ENCODE data around the gene ME2.

Gene ME2

DNA sequence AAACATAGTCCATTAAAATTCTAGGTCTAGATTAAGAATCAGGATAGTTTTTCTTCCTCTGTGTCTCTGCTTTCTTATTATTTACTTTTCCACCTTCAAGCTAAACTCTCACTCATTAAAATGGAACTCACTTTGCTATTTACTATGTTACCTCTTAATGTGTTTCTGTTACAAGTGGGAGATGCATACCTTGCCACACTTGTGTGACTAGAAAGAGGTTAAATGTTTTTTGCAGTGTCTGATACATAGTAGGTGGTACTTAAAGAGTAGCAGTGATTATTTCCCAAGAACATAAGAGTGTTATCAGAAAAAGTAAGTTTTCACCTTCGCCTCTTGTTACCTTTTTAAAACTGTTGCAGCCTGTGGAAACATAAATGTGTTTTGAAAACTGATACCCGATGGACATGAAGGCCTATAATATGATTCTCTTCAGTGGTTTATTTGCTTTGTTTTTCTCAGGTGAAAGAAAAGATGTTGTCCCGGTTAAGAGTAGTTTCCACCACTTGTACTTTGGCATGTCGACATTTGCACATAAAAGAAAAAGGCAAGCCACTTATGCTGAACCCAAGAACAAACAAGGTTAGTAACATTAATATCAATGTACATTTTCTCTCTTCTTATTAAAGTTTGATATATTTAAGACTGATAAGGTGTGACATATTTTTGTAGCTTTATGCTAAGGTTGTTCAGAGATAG lies 16.6 kb downstream of the ME2 start:
- no peak overlapping the region for H3K4me3 ChIP-seq (ENCODE audit: low read depth in 1 of 2, low read length in 2 of 2)
- no peak overlapping the region for H3K27ac ChIP-seq (ENCODE audit: low read depth, low read length)
- H3K27me3 ChIP-seq (ENCODE audit: control insufficient read depth in 1 of 2, insufficient read depth in 2 of 2, low read length in 2 of 2): no peaks in the 10 kb centered on the region
- H3K36me3 ChIP-seq (ENCODE audit: insufficient read depth, low read length): peaks cover 14% of the 10 kb centered on the region
- no peaks in the 10 kb centered on the region for H3K4me1 ChIP-seq (ENCODE audit: insufficient read depth, low read length)
- no peak overlapping the region for H3K9ac ChIP-seq (ENCODE audit: low read length)
- no peaks in the 10 kb centered on the region for H3K9me3 ChIP-seq (ENCODE audit: low read length)

DNA sequence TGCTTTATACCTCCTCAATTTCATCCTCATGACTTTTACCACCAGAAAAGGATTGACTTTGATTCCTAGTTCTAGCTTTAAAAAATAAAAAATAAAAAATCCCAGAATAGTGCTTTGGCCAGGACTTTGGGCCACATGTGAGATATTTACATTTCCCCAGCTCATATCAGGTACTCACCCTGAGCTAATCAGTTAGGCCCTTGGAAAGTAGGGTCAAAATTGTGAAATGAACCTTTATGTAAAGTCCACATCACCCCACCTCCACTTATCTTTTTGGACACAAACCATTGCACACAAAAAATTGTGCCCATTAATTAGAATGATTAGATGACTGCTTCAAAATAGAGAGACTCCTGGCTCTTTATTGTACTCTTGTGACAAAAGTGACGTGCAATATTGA lies 17.2 kb downstream of the ME2 start:
- Histone ChIP-seq H3K9me3 (ENCODE audit: low read length) (no peaks in the 10 kb centered on the region), H3K27me3 (ENCODE audit: control insufficient read depth in 1 of 2, insufficient read depth in 2 of 2, low read length in 2 of 2) (no peaks in the 10 kb centered on the region), H3K27ac (ENCODE audit: low read depth, low read length) (no peak overlapping the region), H3K9ac (ENCODE audit: low read length) (no peak overlapping the region), H3K4me1 (ENCODE audit: insufficient read depth, low read length) (no peaks in the 10 kb centered on the region), H3K36me3 (ENCODE audit: insufficient read depth, low read length) (peaks cover 14% of the 10 kb centered on the region), H3K4me3 (ENCODE audit: low read depth in 1 of 2, low read length in 2 of 2) (no peak overlapping the region)

DNA sequence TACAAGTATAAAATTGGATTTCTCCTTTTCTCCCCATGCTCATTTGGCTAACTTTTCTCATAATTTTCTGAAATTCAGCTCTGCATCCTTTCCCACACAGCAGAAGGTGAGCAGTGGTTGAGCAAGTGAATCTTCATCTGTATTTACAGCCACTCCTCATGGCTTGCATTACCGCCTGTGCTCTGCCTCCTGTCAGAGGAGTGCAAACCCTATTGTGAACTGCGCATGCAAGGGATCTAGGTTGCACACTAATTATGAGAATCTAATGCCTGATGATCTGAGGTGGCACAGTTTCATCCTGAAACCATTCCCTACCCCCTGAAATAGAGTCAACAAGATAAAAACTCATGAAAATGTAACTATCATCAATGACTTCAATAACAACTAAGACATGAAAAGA lies 20.0 kb downstream of the ME2 start:
- Histone ChIP-seq H3K27me3 (ENCODE audit: control insufficient read depth in 1 of 2, insufficient read depth in 2 of 2, low read length in 2 of 2) (no peaks in the 10 kb centered on the region), H3K36me3 (ENCODE audit: insufficient read depth, low read length) (peaks cover 14% of the 10 kb centered on the region), H3K4me3 (ENCODE audit: low read depth in 1 of 2, low read length in 2 of 2) (no peak overlapping the region), H3K9ac (ENCODE audit: low read length) (no peak overlapping the region), H3K9me3 (ENCODE audit: low read length) (no peaks in the 10 kb centered on the region), H3K4me1 (ENCODE audit: insufficient read depth, low read length) (no peaks in the 10 kb centered on the region), H3K27ac (ENCODE audit: low read depth, low read length) (no peak overlapping the region)

DNA sequence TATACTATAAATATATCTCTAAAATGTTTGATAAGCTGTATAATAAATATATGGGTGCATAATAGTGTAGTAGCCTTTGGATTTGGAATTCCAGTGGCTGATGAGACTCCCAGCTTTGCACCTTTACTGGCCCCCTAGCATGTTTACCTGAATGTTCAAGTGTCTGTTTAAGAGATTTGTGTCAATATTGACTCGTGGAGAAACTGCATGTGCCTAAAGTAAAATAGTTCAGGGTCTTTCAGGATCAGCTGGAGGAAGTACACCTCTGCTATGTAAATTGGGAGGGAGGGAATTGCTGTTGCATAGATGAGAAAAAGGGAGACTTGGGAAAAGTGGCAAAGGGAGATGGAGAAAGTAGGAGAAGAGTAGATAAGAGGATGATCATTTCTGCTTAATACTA lies 23.9 kb downstream of the ME2 start:
- no peaks in the 10 kb centered on the region for H3K4me1 ChIP-seq (ENCODE audit: insufficient read depth, low read length)
- peaks cover 14% of the 10 kb centered on the region for H3K36me3 ChIP-seq (ENCODE audit: insufficient read depth, low read length)
- H3K9me3 ChIP-seq (ENCODE audit: low read length): no peaks in the 10 kb centered on the region
- H3K27me3 ChIP-seq (ENCODE audit: control insufficient read depth in 1 of 2, insufficient read depth in 2 of 2, low read length in 2 of 2): no peaks in the 10 kb centered on the region
- H3K9ac ChIP-seq (ENCODE audit: low read length): no peak overlapping the region
- no peak overlapping the region for H3K27ac ChIP-seq (ENCODE audit: low read depth, low read length)
- no peak overlapping the region for H3K4me3 ChIP-seq (ENCODE audit: low read depth in 1 of 2, low read length in 2 of 2)

DNA sequence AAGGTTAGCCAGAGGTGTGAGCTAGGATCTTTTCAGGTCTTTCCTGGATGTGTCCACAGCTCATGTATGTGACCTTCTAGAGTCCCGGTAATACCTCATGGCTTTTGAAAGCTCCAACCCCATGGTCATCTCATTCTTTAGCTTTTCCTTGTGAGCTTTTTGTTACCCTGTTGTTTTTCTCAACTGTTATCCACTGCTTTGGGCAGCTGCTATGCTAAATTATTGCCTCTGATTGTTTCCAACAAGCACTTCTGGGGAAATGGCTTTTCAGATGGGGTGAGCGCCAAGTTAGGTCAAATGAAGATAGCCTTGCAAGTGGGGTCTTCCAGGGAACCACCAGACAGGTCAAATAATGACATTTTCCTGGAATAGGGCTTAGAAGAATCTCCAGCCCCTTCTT lies 27.9 kb downstream of the ME2 start:
- peaks cover 6% of the 10 kb centered on the region for H3K36me3 ChIP-seq (ENCODE audit: insufficient read depth, low read length)
- H3K4me3 ChIP-seq (ENCODE audit: low read depth in 1 of 2, low read length in 2 of 2): no peak overlapping the region
- H3K9me3 ChIP-seq (ENCODE audit: low read length): no peaks in the 10 kb centered on the region

DNA sequence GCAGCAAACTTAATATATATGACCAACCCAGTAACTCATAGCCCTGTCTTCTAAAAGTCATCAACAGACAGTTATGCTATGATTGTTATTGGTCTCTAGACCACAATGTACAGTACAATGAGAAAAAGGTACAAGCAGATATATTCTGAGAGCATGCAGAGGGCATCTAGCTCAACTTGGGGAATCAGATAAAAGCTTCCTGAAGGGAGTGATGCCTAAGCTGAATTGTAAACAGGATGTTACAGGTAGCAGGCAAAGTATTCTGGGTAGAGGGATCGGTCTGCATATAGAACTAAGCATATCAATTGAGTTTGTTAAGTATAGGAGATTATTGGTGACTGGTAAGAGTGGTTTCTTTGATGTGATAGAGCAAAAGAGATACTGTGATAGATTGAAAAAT lies 30.3 kb downstream of the ME2 start:
- Histone ChIP-seq H3K27ac (ENCODE audit: low read depth, low read length) (no peak overlapping the region), H3K4me3 (ENCODE audit: low read depth in 1 of 2, low read length in 2 of 2) (no peak overlapping the region), H3K4me1 (ENCODE audit: insufficient read depth, low read length) (no peaks in the 10 kb centered on the region), H3K27me3 (ENCODE audit: control insufficient read depth in 1 of 2, insufficient read depth in 2 of 2, low read length in 2 of 2) (no peaks in the 10 kb centered on the region), H3K9me3 (ENCODE audit: low read length) (no peaks in the 10 kb centered on the region), H3K36me3 (ENCODE audit: insufficient read depth, low read length) (peaks cover 6% of the 10 kb centered on the region), H3K9ac (ENCODE audit: low read length) (no peak overlapping the region)

More for the DNA sequence above, 27.9 kb downstream of the ME2 start:
- no peak overlapping the region for H3K27ac ChIP-seq (ENCODE audit: low read depth, low read length)
- no peaks in the 10 kb centered on the region for H3K4me1 ChIP-seq (ENCODE audit: insufficient read depth, low read length)
- H3K9ac ChIP-seq (ENCODE audit: low read length): no peak overlapping the region
- no peaks in the 10 kb centered on the region for H3K27me3 ChIP-seq (ENCODE audit: control insufficient read depth in 1 of 2, insufficient read depth in 2 of 2, low read length in 2 of 2)

DNA sequence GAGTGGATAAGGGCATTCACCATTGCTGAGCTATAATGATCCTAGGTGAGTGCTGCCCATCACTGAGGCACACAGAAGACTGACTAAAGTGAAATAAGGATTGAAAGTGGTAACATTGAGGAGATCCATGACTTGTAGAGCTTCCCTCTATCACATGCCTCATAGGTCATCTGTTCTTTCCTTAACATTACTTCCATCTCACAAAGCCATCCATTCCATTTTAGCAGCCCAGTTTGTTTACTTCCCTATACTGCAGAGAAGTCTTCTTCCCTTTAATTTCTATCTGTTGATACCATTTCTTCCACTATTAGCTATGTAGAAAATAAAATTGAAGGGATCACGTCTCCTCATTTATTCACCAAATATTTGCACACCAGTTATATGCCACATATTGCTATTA lies 32.1 kb downstream of the ME2 start:
- Histone ChIP-seq H3K27ac (ENCODE audit: low read depth, low read length) (no peak overlapping the region), H3K36me3 (ENCODE audit: insufficient read depth, low read length) (peaks cover 6% of the 10 kb centered on the region), H3K4me3 (ENCODE audit: low read depth in 1 of 2, low read length in 2 of 2) (no peak overlapping the region)

DNA sequence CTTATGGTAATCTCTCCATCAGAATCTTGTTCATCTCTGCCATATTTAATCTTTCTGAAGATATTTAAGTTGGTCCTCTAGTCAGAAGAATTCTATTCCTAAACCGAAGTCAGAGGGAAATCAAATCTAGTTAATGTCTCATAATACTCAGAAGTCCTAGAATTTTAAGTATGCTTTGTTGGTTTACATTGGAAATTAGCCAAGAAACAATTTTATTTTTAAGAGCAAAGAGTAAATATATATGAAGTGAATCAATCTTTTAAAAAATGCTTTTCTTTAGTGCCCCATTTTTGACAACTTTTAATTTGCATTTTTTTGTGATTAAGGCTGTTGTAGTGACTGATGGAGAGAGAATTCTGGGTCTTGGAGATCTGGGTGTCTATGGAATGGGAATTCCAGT lies 38.1 kb downstream of the ME2 start:
- Histone ChIP-seq H3K36me3 (ENCODE audit: insufficient read depth, low read length) (peaks cover 26% of the 10 kb centered on the region), H3K4me3 (ENCODE audit: low read depth in 1 of 2, low read length in 2 of 2) (no peak overlapping the region), H3K4me1 (ENCODE audit: insufficient read depth, low read length) (no peaks in the 10 kb centered on the region), H3K9ac (ENCODE audit: low read length) (no peak overlapping the region), H3K27me3 (ENCODE audit: control insufficient read depth in 1 of 2, insufficient read depth in 2 of 2, low read length in 2 of 2) (no peaks in the 10 kb centered on the region), H3K9me3 (ENCODE audit: low read length) (no peaks in the 10 kb centered on the region), H3K27ac (ENCODE audit: low read depth, low read length) (no peak overlapping the region)

More for the DNA sequence above, 32.1 kb downstream of the ME2 start:
- H3K27me3 ChIP-seq (ENCODE audit: control insufficient read depth in 1 of 2, insufficient read depth in 2 of 2, low read length in 2 of 2): no peaks in the 10 kb centered on the region
- no peaks in the 10 kb centered on the region for H3K9me3 ChIP-seq (ENCODE audit: low read length)
- H3K4me1 ChIP-seq (ENCODE audit: insufficient read depth, low read length): no peaks in the 10 kb centered on the region
- no peak overlapping the region for H3K9ac ChIP-seq (ENCODE audit: low read length)

DNA sequence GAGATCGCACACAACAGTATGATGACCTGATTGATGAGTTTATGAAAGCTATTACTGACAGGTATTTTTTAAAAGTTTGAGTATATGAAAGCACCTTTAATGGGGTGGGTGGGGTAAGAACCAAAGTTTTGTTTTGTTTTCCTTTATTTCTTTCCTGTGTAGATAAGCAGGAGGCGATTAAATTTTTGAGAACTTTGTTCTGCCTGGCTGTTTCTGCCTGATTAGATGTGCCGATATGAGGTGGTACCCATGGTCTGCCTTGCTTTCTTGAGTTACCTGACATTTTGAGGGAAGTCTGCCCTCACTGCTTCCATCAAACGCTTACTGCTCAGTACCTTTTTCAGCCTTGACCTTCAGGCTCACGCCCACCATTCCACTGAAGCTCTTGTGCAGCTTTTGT lies 39.2 kb downstream of the ME2 start:
- H3K36me3 ChIP-seq (ENCODE audit: insufficient read depth, low read length): peaks cover 32% of the 10 kb centered on the region
- H3K4me1 ChIP-seq (ENCODE audit: insufficient read depth, low read length): no peaks in the 10 kb centered on the region
- no peak overlapping the region for H3K9ac ChIP-seq (ENCODE audit: low read length)
- no peak overlapping the region for H3K4me3 ChIP-seq (ENCODE audit: low read depth in 1 of 2, low read length in 2 of 2)
- H3K9me3 ChIP-seq (ENCODE audit: low read length): no peaks in the 10 kb centered on the region
- H3K27me3 ChIP-seq (ENCODE audit: control insufficient read depth in 1 of 2, insufficient read depth in 2 of 2, low read length in 2 of 2): no peaks in the 10 kb centered on the region
- H3K27ac ChIP-seq (ENCODE audit: low read depth, low read length): no peak overlapping the region

DNA sequence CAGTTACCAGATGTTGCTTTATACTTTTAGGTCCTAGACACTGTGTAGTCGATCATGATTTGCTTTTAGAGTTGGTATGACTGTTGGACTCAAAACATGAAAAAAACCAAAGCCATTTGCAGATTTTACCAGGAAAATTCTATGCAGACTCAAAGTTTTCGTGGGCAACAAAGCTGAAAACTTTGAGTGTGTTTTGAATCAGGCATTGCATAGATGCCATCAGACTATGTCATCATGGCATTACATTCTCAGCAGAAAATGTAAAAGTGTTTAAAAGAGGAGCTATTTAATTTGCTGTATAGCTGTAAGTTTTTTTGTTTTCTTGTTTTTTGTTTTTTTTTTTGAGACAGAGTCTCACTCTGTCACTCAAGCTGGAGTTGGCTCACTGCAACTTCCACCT lies 45.5 kb downstream of the ME2 start:
- H3K9ac ChIP-seq (ENCODE audit: low read length): no peak overlapping the region
- H3K27ac ChIP-seq (ENCODE audit: low read depth, low read length): no peak overlapping the region
- no peak overlapping the region for H3K4me3 ChIP-seq (ENCODE audit: low read depth in 1 of 2, low read length in 2 of 2)
- H3K9me3 ChIP-seq (ENCODE audit: low read length): no peaks in the 10 kb centered on the region
- no peaks in the 10 kb centered on the region for H3K27me3 ChIP-seq (ENCODE audit: control insufficient read depth in 1 of 2, insufficient read depth in 2 of 2, low read length in 2 of 2)
- H3K4me1 ChIP-seq (ENCODE audit: insufficient read depth, low read length): no peaks in the 10 kb centered on the region
- H3K36me3 ChIP-seq (ENCODE audit: insufficient read depth, low read length): peaks cover 37% of the 10 kb centered on the region

DNA sequence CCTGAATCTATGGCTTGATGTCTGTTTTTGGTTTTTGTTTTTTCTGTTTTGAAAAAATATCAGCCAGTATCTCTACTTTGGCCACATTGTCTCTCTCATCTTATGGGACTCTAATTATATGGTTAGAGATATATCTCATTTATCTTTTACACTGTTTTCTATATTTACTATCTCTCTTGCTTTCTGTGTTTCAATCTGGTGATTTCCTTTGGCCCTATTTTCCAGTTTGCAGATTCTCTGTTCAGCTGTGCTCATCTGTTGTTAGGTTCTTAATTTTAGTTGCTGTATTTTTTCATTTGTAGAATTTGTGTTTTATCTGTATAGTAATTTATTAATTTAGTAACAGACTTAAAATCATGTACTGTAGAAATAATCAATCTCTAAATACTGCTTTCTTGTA lies 47.6 kb downstream of the ME2 start:
- H3K4me1 ChIP-seq (ENCODE audit: insufficient read depth, low read length): no peaks in the 10 kb centered on the region
- peaks cover 24% of the 10 kb centered on the region for H3K36me3 ChIP-seq (ENCODE audit: insufficient read depth, low read length)
- no peak overlapping the region for H3K27ac ChIP-seq (ENCODE audit: low read depth, low read length)
- H3K9ac ChIP-seq (ENCODE audit: low read length): no peak overlapping the region
- H3K4me3 ChIP-seq (ENCODE audit: low read depth in 1 of 2, low read length in 2 of 2): no peak overlapping the region
- H3K27me3 ChIP-seq (ENCODE audit: control insufficient read depth in 1 of 2, insufficient read depth in 2 of 2, low read length in 2 of 2): no peaks in the 10 kb centered on the region
- no peaks in the 10 kb centered on the region for H3K9me3 ChIP-seq (ENCODE audit: low read length)

DNA sequence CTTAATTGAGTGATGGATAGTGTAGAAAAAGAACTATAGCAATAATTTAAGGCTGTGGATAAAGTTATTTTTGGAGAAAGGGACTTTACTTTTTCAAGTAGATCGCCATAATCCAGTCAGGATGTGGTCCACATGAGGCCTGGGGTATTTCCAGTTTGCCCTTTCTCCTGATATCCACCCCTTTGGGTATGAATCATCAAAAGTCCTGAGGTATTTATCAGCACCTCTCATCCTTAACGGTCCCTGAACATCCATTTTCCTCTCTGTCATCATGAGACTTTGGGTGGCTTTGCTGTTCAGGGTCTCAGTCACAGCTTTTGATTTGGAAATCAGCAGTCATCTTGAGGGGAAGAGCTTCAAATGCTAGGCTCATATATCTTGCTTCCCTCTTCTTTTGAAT lies 49.6 kb downstream of the ME2 start:
- H3K9ac ChIP-seq (ENCODE audit: low read length): no peak overlapping the region
- H3K27ac ChIP-seq (ENCODE audit: low read depth, low read length): no peak overlapping the region
- no peak overlapping the region for H3K4me3 ChIP-seq (ENCODE audit: low read depth in 1 of 2, low read length in 2 of 2)
- H3K27me3 ChIP-seq (ENCODE audit: control insufficient read depth in 1 of 2, insufficient read depth in 2 of 2, low read length in 2 of 2): no peaks in the 10 kb centered on the region
- H3K4me1 ChIP-seq (ENCODE audit: insufficient read depth, low read length): no peaks in the 10 kb centered on the region
- H3K36me3 ChIP-seq (ENCODE audit: insufficient read depth, low read length): peaks cover 14% of the 10 kb centered on the region
- no peaks in the 10 kb centered on the region for H3K9me3 ChIP-seq (ENCODE audit: low read length)

All from muscle layer of colon (tissue), 2 donors.